Upper lobe of left lung (tissue), 6 donors: Measurements from ENCODE around the gene PPM1L. TPM values are rescaled to one million over a fixed set of nuclear protein-coding genes. Genes with fewer than 3 reads are reported as not detected.

Source experiments
- ATAC-seq, 2 donors: fragments of 200-7000 bp; cut with Tn5 transposase; one replicate each; pipeline ENCODE4 v1.9.1; 2022; ENCODE audit warnings: mild to moderate bottlenecking in 2 of 2, moderate library complexity in 2 of 2; ENCODE audit not compliant: low FRiP score in 2 of 2
- DNase-seq, 2 donors: peaks; one replicate each; pipeline ENCODE4 v3.0.0-alpha.2; 2019 to 2020
- H3K27ac ChIP-seq, 4 donors: fragments of 200-600 bp; sonication (generic); one replicate each; pipeline ENCODE4 v1.5.1; 2016 to 2019
- H3K27me3 ChIP-seq, 4 donors: fragments of 200-600 bp; sonication (generic); one replicate each; pipeline ENCODE4 v1.5.1; 2017 to 2019
- H3K36me3 ChIP-seq, 4 donors: fragments of 200-600 bp; sonication (generic); one replicate each; pipeline ENCODE4 v1.5.1; 2016 to 2019
- H3K4me1 ChIP-seq, 4 donors: fragments of 200-600 bp; sonication (generic); one replicate each; pipeline ENCODE4 v1.5.1; 2018 to 2019
- H3K4me3 ChIP-seq, 4 donors: fragments of 200-600 bp; sonication (generic); one replicate each; pipeline ENCODE4 v1.5.1; 2017 to 2019; ENCODE audit warnings: mild to moderate bottlenecking in 2 of 4, moderate library complexity in 1 of 4
- H3K9me3 ChIP-seq, 4 donors: fragments of 200-600 bp; sonication (generic); one replicate each; pipeline ENCODE4 v1.5.1; 2018 to 2019
- EP300 ChIP-seq, 4 donors: sonication (generic); formaldehyde crosslinking; IDR thresholded peaks; one replicate each; pipeline ENCODE4 v1.5.1; 2017; ENCODE audit warnings: antibody characterized with exemption in 4 of 4, control low read depth in 2 of 4
- POLR2A ChIP-seq, 4 donors: fragments of 450-650 bp; IDR thresholded peaks; one replicate each; pipeline ENCODE4 v1.5.1; 2016 to 2017; ENCODE audit warnings: antibody characterized with exemption in 4 of 4, mild to moderate bottlenecking in 2 of 4
- POLR2AphosphoS5 ChIP-seq, 2 donors: sonication (generic); formaldehyde crosslinking; IDR thresholded peaks; one replicate each; pipeline ENCODE4 v1.5.1; 2017; ENCODE audit warnings: antibody characterized with exemption in 2 of 2
- WGBS, 2 donors: methylation state at CpG; one replicate each; pipeline ENCODE4 v1.1.5; 2017 to 2018; 5-methylcytosine and 5-hydroxymethylcytosine counted together
- total RNA-seq, 6 donors: library from RNA; depleted of rRNA in 4 of 6; stranded (reverse); fragments of >200 nt in 4 of 6; gene quantifications; one replicate each; pipeline versions ENCODE4 v1.1.0 to v1.2.1, GENCODE V29; 2016 to 2021
- TF ChIP-seq, protein P1 (sequence below), 6 experiments: fragments of 450-650 bp in 4 of 6; fragments of 200-600 bp in 2 of 6; sonication (generic) in 2 of 6; IDR thresholded peaks; one replicate each; pipeline ENCODE4 v1.5.1; 2016 to 2019; ENCODE audit warnings: antibody characterized with exemption in 6 of 6
- donor health status: DM: no; HTN: no; CAD: no; lungs with moderate emphysema.
- donor health status: DM: no; HTN: yes; CAD: no; lungs with severe emphysema.

PPM1L gene
- total RNA-seq, 6 donors from 2014 or later = 11.3 to 26.8 (median 18.7) TPM

DNA sequence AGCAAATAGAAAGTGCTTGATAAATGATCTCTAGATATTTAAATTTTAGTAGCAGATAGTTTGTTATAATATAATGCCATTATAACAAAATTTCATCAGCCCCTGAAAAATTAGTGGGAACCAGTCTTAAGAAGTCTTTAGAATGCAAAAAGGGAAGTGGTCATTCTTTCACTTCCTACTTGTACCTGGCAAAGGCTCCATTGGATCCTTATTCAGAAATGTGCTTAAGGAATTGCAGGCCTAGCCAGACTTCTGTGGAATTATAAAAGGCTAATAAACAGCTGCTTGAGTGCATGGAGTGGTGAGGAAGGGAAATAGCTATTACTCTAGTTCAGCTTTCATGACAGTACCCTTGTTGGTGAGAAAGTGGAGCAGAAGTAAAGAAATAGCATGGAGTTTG lies 24.2 kb downstream of the PPM1L start:
- Histone ChIP-seq H3K27me3 (no peaks in the 10 kb centered on the region), H3K4me1 (peaks cover 2 to 7% (median 6%) of the 10 kb centered on the region in 4 donors), H3K4me3 (no peak overlapping the region), H3K9me3 (no peaks in the 10 kb centered on the region), H3K36me3 (no peaks in the 10 kb centered on the region), H3K27ac (no peak overlapping the region)
- ATAC-seq = peak in 1 of 2 donors; percentile 56
- no peak for DNase-seq
- no peak for TF ChIP-seq EP300 (IDR thresholded peaks at IDR 0.05)
- TF ChIP-seq POLR2AphosphoS5 (IDR thresholded peaks at IDR 0.05) = no peak
- TF ChIP-seq POLR2A (IDR thresholded peaks at IDR 0.05) = no peak
- TF ChIP-seq, protein P1, sequence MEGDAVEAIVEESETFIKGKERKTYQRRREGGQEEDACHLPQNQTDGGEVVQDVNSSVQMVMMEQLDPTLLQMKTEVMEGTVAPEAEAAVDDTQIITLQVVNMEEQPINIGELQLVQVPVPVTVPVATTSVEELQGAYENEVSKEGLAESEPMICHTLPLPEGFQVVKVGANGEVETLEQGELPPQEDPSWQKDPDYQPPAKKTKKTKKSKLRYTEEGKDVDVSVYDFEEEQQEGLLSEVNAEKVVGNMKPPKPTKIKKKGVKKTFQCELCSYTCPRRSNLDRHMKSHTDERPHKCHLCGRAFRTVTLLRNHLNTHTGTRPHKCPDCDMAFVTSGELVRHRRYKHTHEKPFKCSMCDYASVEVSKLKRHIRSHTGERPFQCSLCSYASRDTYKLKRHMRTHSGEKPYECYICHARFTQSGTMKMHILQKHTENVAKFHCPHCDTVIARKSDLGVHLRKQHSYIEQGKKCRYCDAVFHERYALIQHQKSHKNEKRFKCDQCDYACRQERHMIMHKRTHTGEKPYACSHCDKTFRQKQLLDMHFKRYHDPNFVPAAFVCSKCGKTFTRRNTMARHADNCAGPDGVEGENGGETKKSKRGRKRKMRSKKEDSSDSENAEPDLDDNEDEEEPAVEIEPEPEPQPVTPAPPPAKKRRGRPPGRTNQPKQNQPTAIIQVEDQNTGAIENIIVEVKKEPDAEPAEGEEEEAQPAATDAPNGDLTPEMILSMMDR (IDR thresholded peaks at IDR 0.05) = no peak

DNA sequence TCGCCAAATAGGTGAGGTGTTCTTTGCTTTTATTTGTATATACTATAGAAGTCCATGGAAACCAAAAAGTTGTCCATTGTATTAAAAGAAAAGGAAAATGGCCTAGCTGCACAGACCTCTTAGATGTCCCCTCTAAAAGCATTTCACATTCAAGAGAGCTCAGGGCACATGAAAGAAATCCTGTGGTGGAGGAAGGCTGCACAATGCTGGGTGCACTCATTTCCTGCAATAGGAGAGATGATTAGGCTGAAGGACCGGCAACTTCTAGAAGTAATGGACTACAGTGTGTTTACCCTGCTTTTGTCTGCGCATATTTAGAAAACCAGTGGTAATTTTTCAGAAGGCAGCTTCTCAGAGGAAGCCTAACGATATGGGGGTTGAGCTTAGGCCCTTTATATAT lies 25.4 kb downstream of the PPM1L start:
- no peak for DNase-seq
- H3K4me1 ChIP-seq = peaks cover 2 to 10% (median 7%) of the 10 kb centered on the region in 4 donors
- no peak overlapping the region for H3K4me3 ChIP-seq
- H3K36me3 ChIP-seq = no peaks in the 10 kb centered on the region
- 70 to 76% methylated on average over 4 of the region's 4 CpGs for WGBS, 2 donors
- no peak for TF ChIP-seq POLR2A (IDR thresholded peaks at IDR 0.05)
- TF ChIP-seq, protein P1 (IDR thresholded peaks at IDR 0.05) = no peak
- no peak for TF ChIP-seq POLR2AphosphoS5 (IDR thresholded peaks at IDR 0.05)
- no peak for TF ChIP-seq EP300 (IDR thresholded peaks at IDR 0.05)
- no peak overlapping the region for H3K27ac ChIP-seq
- no peaks in the 10 kb centered on the region for H3K9me3 ChIP-seq
- H3K27me3 ChIP-seq = no peaks in the 10 kb centered on the region
- no peak for ATAC-seq

DNA sequence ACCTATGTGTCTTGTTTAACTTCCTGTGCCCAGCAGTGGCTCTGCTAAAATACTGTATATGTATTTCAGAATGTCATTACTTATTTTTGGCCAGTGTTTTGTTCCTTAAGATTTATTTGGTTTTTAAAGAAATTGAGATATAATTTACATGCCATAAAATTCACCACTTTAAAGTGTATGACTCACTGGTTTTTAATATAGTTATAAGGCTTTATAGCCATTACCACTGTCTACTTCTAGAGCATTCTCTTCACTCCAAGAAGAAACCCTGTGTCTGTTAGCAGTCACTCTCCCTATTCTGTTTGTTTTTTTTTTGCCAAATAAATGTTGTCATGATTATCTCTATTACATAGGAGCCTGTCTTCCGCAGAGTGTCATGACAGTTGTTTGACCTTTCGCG lies 25.8 kb downstream of the PPM1L start:
- no peak overlapping the region for H3K27ac ChIP-seq
- H3K4me1 ChIP-seq = peaks cover 2 to 10% (median 7%) of the 10 kb centered on the region in 4 donors
- no peaks in the 10 kb centered on the region for H3K36me3 ChIP-seq
- H3K27me3 ChIP-seq = no peaks in the 10 kb centered on the region
- no peak for TF ChIP-seq EP300 (IDR thresholded peaks at IDR 0.05)
- no peak for TF ChIP-seq POLR2A (IDR thresholded peaks at IDR 0.05)
- TF ChIP-seq POLR2AphosphoS5 (IDR thresholded peaks at IDR 0.05) = no peak
- TF ChIP-seq, protein P1 (IDR thresholded peaks at IDR 0.05) = no peak
- ATAC-seq (no peak), DNase-seq (no peak)
- H3K9me3 ChIP-seq = no peaks in the 10 kb centered on the region
- WGBS, 2 donors = 97 to 98% methylated on average over 3 of the region's 3 CpGs
- H3K4me3 ChIP-seq = no peak overlapping the region

DNA sequence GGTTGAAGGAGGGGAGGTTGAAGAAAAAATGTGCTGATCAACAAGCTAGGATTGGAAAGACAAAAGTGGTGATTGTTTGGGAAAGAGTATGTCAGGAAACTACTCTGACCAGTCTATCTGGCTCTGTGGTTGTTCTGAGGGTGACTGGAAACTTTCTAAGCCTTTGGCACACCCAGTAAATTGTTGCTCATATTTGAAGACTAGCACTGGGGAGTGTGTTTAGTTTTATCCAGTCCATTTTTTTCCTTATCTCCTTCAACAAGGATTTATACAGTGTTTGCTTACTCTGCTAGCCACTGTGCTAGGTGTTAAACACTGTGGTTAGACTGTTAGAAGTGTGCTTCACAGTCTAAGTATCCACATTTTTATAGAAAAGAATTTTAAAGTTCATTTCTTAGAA lies 28.8 kb downstream of the PPM1L start:
- H3K4me1 ChIP-seq = peaks cover 2 to 8% (median 5%) of the 10 kb centered on the region in 4 donors

DNA sequence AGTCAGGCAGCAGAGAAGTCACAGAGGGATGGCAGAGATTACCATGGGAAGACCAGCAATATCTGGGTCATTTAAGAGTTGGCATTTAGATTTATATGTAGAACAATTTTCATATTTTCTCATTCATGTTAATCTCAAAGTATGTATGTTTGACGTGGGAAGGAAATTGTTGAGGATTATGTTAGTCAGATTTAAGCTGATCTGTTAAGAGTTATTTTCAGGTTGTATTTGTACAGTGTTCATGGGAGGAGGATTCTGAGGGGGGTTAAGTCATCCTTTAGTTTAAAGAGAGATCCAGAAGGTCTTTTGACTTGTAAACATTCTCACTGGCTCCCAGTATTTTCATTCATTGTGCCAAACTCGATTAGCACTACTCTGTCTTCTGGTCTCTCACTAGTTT lies 34.7 kb downstream of the PPM1L start:
- DNase-seq = no peak
- Histone ChIP-seq H3K4me1 (no peaks in the 10 kb centered on the region), H3K27me3 (no peaks in the 10 kb centered on the region), H3K4me3 (no peak overlapping the region), H3K27ac (no peak overlapping the region), H3K9me3 (peaks cover 0 to 4% (median 0%) of the 10 kb centered on the region in 4 donors), H3K36me3 (no peaks in the 10 kb centered on the region)
- WGBS, 2 donors = 59 to 64% methylated on average over 2 of the region's 2 CpGs
- TF ChIP-seq EP300 (IDR thresholded peaks at IDR 0.05) = no peak
- no peak for TF ChIP-seq POLR2AphosphoS5 (IDR thresholded peaks at IDR 0.05)
- TF ChIP-seq POLR2A (IDR thresholded peaks at IDR 0.05) = no peak
- TF ChIP-seq, protein P1 (IDR thresholded peaks at IDR 0.05) = no peak
- no peak for ATAC-seq

More for the DNA sequence above, 28.8 kb downstream of the PPM1L start:
- Histone ChIP-seq H3K27me3 (no peaks in the 10 kb centered on the region), H3K4me3 (no peak overlapping the region), H3K9me3 (peaks cover 0 to 4% (median 0%) of the 10 kb centered on the region in 4 donors), H3K36me3 (no peaks in the 10 kb centered on the region), H3K27ac (no peak overlapping the region)
- ATAC-seq (peak; percentile 34 to 81), DNase-seq (no peak)
- no peak for TF ChIP-seq POLR2A (IDR thresholded peaks at IDR 0.05)
- peak in 1 of 2 donors; percentile 12 for TF ChIP-seq POLR2AphosphoS5 (IDR thresholded peaks at IDR 0.05)
